MM.1S (cell line): ENCODE data around the gene SH3BP1.

ENCODE experiments used
- DNase-seq: peaks from one replicate; pipeline ENCODE4 v3.0.0-alpha.2; 2015
- H2AFZ ChIP-seq: fragments of 300-600 bp; sonication (generic); 2 replicates; pipeline ENCODE4 v1.6.0; 2016; ENCODE audit warnings: antibody characterized with exemption, low read length
- H3F3A ChIP-seq: fragments of 300-600 bp; sonication (generic); 2 replicates; pipeline ENCODE4 v1.6.1; 2016; ENCODE audit warnings: mild to moderate bottlenecking, antibody characterized with exemption, low read length, moderate library complexity, mixed read lengths; ENCODE audit not compliant: insufficient read depth
- H3K27ac ChIP-seq: fragments of 300-600 bp; sonication (generic); 2 replicates; pipeline ENCODE4 v1.5.1; 2016; ENCODE audit warnings: mild to moderate bottlenecking, low read length
- H3K27me3 ChIP-seq: fragments of 300-600 bp; sonication (generic); replicated peaks from 2 replicates; pipeline ENCODE4 v1.6.0; 2016; ENCODE audit warnings: low read length; ENCODE audit not compliant: insufficient read depth
- H3K36me3 ChIP-seq: fragments of 300-600 bp; sonication (generic); replicated peaks from 2 replicates; pipeline ENCODE4 v1.6.1; 2016; ENCODE audit warnings: mild to moderate bottlenecking, low read length, mixed read lengths; ENCODE audit not compliant: insufficient read depth
- H3K4me1 ChIP-seq: fragments of 300-600 bp; sonication (generic); 2 replicates; pipeline ENCODE4 v1.6.1; 2016; ENCODE audit warnings: low read length, mixed read lengths
- H3K4me2 ChIP-seq: fragments of 300-600 bp; sonication (generic); 2 replicates; pipeline ENCODE4 v1.6.0; 2016; ENCODE audit warnings: low read depth, low read length
- H3K4me3 ChIP-seq: fragments of 300-600 bp; sonication (generic); 2 replicates; pipeline ENCODE4 v1.5.1; 2016; ENCODE audit warnings: low read length, mixed read lengths
- H3K79me2 ChIP-seq: fragments of 300-600 bp; sonication (generic); 2 replicates; pipeline ENCODE4 v1.6.1; 2016; ENCODE audit warnings: mixed run types, low read length, mixed read lengths
- H3K9ac ChIP-seq: fragments of 300-600 bp; sonication (generic); 2 replicates; pipeline ENCODE4 v1.6.1; 2016; ENCODE audit warnings: low read length, mixed read lengths
- H3K9me2 ChIP-seq: fragments of 300-600 bp; sonication (generic); replicated peaks from 2 replicates; pipeline ENCODE4 v1.6.1; 2016; ENCODE audit warnings: mild to moderate bottlenecking, low read length, mixed read lengths; ENCODE audit not compliant: insufficient read depth
- H3K9me3 ChIP-seq: fragments of 300-600 bp; sonication (generic); replicated peaks from 2 replicates; pipeline ENCODE4 v1.6.1; 2016; ENCODE audit warnings: mild to moderate bottlenecking, low read length, mixed read lengths; ENCODE audit not compliant: insufficient read depth
- H4K20me1 ChIP-seq: fragments of 300-600 bp; sonication (generic); 2 replicates; pipeline ENCODE4 v1.6.1; 2016; ENCODE audit warnings: mild to moderate bottlenecking, low read length, moderate library complexity, mixed read lengths; ENCODE audit not compliant: insufficient read depth
- CTCF ChIP-seq: fragments of 300-600 bp; sonication (generic); IDR thresholded peaks from 2 replicates; pipeline ENCODE4 v1.5.1; 2016; ENCODE audit warnings: antibody characterized with exemption, low read length, mixed read lengths
- EZH2 ChIP-seq: fragments of 300-600 bp; sonication (generic); optimal IDR thresholded peaks from 2 replicates; pipeline ENCODE3; 2017; ENCODE audit warnings: low read depth, mild to moderate bottlenecking, antibody characterized with exemption, low read length, mixed read lengths
- EZH2phosphoT487 ChIP-seq: fragments of 300-600 bp; sonication (generic); IDR thresholded peaks from 2 replicates; pipeline ENCODE4 v1.6.1; 2018; ENCODE audit warnings: antibody characterized with exemption, low read length

SH3BP1 gene

DNA sequence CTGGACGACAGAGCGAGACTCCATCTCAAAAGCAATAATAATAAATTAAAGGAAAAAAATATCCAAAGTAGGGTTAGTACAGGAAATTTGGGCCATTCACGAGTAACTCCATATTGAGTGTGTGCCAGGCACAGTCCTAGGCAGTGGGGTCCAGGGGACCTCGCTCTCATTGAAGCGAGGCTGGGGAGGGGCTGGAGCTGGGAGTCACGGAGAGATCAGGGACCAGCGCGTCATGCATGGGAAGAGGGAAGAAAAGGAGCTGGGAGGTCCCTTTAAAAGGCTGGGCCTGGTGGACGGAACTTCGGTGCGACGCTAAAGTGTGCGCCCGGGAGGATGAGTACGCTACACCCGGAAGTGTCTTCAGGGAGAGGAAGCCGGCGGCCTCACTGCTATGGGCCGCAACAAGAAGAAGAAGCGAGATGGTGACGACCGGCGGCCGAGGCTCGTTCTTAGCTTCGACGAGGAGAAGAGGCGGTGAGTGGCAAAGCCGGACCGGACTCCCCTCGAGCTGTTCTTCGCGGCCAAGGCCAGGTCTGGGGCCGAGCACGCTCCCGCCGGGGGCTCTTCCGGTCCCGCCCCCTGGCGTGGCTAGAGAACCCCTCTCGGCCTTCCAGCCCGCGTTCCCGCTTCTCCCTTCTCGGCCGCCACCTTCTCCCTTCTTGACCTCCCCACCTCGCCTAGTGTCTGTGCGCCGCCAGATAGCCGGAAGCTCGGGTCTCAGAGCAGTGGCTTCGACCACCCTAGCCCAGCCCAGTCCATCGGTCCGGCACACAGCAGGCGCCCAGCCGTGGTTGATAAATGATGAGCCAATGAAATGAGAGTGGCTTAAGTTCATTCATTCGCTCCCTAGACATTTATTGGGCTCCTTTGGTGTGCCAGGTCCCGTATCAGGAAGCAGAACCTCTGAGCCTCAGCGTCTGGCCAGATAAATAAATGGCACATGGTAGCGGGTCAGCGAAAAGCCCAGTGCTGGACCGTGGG, 46.8 kb downstream of the SH3BP1 start, which contains the start of gene NOL12:
Gene NOL12 (plus strand): TSS at position 342 of the 981 bp plus-strand sequence. CDS start 50 bp downstream, at position 392.
- peak within 1 kb of the TSS; percentile 94 for H3K9ac ChIP-seq
- peaks cover 26% of the 10 kb centered on the region for H3K79me2 ChIP-seq
- peak within 1 kb of the TSS; percentile 100 for H3K4me3 ChIP-seq
- no peaks in the 10 kb centered on the region for H4K20me1 ChIP-seq
- peak within 1 kb of the TSS; percentile 82 for H3K4me2 ChIP-seq
- H3K9me2 ChIP-seq: no peaks in the 10 kb centered on the region
- H3K9me3 ChIP-seq: no peaks in the 10 kb centered on the region
- H3K4me1 ChIP-seq: peaks cover 16% of the 10 kb centered on the region
- peak within 1 kb of the TSS; percentile 86 for H2AFZ ChIP-seq
- H3K27ac ChIP-seq: peak within 1 kb of the TSS; percentile 54; the same call in 1 of the 2 replicates
- peak; percentile 86 for DNase-seq
- no peaks in the 10 kb centered on the region for H3K36me3 ChIP-seq
- TF ChIP-seq CTCF (no peak), EZH2 (no peak), EZH2phosphoT487 (no peak)
- no peaks in the 10 kb centered on the region for H3K27me3 ChIP-seq
- H3F3A ChIP-seq: peaks cover 14% of the 10 kb centered on the region

GRCh38 chr22:37690407-37690806, 50.9 kb downstream of the SH3BP1 start:
- H3F3A ChIP-seq: peaks cover 8% of the 10 kb centered on the region
- no peaks in the 10 kb centered on the region for H4K20me1 ChIP-seq
- no peaks in the 10 kb centered on the region for H3K9me2 ChIP-seq
- H3K4me1 ChIP-seq: peaks cover 6% of the 10 kb centered on the region
- H3K36me3 ChIP-seq: no peaks in the 10 kb centered on the region
- H3K4me2 ChIP-seq: no peak overlapping the region
- H3K27ac ChIP-seq: no peak overlapping the region
- TF ChIP-seq EZH2phosphoT487: no peak
- TF ChIP-seq CTCF: no peak
- TF ChIP-seq EZH2: no peak
- no peaks in the 10 kb centered on the region for H3K9me3 ChIP-seq
- H3K27me3 ChIP-seq: no peaks in the 10 kb centered on the region
- H3K9ac ChIP-seq: no peak overlapping the region
- peaks cover 26% of the 10 kb centered on the region for H3K79me2 ChIP-seq
- H2AFZ ChIP-seq: no peak overlapping the region
- H3K4me3 ChIP-seq: no peak overlapping the region
- DNase-seq: no peak

DNA sequence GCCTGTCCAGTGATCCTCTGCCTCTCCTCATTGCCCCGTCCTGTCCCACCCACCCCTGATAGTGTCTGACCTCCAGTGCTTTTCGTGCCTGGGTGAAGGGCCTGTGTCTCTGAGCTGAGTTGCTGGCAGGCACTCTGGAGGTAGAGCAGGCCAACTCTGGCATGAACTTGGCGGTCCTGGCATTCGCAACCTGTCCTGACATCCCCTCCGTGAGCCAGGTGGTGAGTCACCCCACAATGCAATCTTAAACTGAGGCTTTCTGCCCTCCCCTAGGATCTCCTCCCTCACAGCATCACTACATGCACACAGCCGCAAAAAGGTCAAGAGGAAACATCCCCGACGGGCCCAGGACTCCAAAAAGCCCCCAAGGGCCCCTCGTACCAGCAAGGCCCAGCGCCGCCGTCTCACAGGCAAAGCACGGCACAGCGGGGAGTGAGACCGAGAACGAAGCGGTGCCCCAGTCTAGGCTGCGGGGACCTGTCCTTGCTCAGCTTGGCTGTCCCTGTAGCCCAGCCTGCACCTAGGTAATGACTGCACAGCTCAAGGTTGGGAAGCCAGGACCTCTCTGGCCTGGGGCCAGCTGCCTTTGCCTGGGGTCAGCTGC, 51.5 kb downstream of the SH3BP1 start:
- H3K27me3 ChIP-seq: no peaks in the 10 kb centered on the region
- DNase-seq: no peak
- H2AFZ ChIP-seq: no peak overlapping the region
- H3F3A ChIP-seq: 0 out of 2 replicates have a peak, but pooled peaks cover 6% of the 10 kb centered on the region
- no peaks in the 10 kb centered on the region for H3K36me3 ChIP-seq
- peaks cover 26% of the 10 kb centered on the region for H3K79me2 ChIP-seq
- H3K27ac ChIP-seq: no peak overlapping the region
- H3K9ac ChIP-seq: no peak overlapping the region
- H3K4me1 ChIP-seq: peaks cover under 1% of the 10 kb centered on the region; the same call in 1 of the 2 replicates
- no peaks in the 10 kb centered on the region for H3K9me2 ChIP-seq
- TF ChIP-seq EZH2phosphoT487 (no peak), EZH2 (no peak), CTCF (no peak)
- H3K4me2 ChIP-seq: no peak overlapping the region
- H3K4me3 ChIP-seq: no peak overlapping the region
- H3K9me3 ChIP-seq: no peaks in the 10 kb centered on the region
- H4K20me1 ChIP-seq: no peaks in the 10 kb centered on the region
